Glomerular visceral epithelial cell (primary cell): ENCODE measurements around the gene COL18A1.
"Not testable (repeated sequence)": the region's sequence is repeated elsewhere in the genome, so short reads cannot be mapped to it uniquely, and the experiment has no call there.

ENCODE experiments used
- DNase-seq: peaks from one replicate; pipeline ENCODE4 v3.0.0-alpha.2; 2016; ENCODE audit errors: extremely low spot score

The COL18A1 gene

DNA sequence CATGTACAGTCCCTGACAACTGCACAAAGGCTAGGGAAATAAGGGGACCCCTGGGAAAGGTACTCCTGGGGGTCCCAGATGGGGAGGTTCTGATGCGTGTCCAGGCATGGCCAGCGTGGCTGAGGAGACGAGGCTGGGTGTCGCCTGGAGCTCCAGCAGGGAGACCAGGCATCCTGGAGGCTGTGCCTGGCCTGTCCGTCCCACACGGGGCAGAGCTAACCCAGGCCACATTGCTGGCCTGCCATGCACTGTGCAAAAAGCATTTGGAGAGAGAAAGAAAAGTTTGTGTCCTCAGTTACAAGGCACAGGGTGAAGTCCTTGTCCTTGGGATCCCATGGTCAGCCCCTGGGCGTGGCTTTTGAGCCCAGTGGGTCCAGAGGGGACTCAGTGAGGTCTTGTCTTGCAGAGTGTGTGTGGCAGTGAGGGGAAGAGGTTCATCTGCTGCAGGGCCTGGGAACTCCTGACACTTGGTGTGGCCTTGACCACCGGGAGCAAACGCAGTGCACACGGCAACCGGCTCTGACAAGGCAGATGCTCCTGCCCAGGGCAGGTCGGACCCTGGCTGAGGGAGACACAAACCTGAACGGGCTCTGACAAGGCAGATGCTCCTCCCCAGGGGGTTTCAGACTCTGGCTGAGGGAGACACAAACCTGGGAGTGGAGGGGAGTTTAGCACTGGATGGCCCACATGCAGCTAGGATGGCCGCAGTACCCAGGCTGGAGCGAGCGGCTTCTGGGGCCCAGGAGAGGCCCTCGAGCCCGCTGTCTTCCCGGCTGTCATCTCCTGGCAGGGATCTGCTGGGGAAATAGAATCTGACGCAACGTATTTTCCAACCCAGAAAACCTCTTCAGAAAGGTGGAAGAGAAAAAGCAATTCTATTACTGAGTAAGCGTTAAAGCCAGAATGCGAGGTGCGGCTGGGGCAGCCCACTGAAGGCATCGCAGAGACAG lies 37.3 kb upstream of the COL18A1 start:
- DNase-seq = no peak

DNA sequence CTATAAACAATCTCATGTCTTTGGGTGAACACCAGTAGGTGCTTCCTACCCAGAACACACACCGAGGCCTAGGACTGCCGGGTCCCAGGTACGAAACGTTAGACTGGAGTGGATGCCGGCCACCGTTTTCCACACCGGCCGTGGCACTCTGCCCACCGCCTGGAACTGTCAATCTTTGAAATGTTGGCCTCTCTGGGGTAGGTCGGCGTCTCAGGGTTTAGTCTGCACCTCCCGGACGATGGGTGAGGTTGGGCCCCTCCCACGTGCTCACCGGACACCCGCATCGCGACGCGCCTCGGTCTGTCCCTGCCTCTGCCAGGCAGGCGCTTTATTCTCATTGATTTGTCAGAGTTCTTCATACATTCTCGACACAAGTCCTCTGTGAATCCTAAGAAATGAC lies 35.9 kb upstream of the COL18A1 start:
- not testable (repeated sequence) for DNase-seq

DNA sequence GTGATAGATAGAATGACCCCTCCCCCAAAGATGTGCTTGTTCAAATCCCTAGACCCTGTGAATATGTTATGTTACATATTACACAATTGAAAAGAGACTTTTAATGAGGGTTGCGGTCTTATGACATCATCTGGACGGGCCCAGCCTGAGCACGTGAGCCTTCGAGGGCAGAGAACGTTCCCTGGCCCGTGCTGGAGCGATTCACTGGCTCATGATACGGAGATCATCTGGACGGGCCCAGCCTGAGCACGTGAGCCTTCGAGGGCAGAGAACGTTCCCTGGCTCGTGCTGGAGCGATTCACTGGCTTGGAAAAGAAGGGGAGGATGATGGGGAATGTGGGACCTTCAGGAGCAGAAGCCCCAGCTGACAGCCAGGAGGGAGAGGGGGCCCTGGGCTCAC lies 34.4 kb upstream of the COL18A1 start:
- no peak for DNase-seq

DNA sequence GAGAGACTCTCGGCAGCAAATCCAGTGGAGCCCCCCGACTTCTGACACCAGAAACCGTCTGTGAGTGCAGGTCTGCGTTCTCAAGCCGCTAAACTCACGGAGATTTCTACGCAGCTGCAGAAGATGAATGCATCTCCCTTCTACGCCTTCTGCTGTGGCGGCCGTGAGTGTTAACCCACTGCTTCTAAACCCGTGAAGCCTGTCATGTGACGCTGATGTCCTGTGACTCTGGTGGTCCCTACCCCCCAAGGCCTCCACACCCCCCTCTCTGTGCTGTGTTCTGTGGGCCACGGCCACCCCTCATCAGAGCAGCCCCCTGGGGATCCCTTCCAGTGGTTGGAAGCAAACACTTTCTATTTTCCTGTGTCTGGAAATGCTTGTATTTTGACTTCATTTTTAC lies 33.9 kb upstream of the COL18A1 start:
- DNase-seq = no peak

DNA sequence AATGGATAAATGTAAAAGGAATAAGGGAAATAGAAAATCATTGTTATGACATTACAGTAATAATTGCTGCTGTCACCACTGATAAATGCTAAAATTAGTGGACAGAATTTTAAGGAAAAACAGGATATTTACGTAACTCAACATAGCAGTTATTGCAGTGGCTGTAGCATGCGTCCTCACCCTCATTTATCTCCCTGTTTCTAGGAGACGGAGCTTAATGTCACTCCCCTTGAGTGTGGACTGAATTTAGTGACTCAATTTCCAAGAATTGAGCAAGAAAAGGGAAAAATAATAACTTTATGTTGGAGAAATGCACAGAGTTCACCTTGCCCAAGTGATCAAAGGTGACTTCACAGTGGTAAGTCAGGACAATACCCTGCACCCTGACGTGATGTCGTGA lies 33.3 kb upstream of the COL18A1 start:
- DNase-seq = no peak

DNA sequence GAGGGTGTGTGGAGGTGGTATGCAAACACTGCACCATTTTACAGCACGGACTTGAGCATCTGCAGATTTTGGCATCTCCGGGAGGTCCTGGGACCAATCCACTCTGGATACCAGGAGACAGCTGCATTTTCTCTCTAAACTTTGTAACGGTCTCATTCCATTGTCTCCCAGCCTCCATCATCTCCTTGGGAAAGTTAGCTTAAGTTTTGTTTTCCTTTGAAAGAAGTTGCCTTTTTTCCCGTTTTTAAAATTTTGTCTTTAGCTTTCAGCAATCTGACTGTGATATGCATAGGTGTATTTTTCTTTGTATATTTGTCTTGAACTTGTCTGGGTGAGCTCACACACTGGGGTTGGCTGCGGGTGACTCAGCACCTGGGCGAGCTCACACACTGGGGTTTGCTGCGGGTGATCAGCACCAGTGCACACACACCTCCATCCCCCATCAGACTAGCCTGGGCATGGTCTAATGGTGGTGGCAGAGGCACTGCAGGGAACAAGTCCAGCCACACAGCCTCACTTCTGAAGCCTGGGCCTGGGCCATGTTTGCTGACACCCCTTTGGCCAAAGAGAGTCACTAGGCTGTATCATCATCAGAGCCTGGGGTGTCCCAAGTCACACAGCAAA lies 32.1 kb upstream of the COL18A1 start:
- peak; percentile 90 for DNase-seq

DNA sequence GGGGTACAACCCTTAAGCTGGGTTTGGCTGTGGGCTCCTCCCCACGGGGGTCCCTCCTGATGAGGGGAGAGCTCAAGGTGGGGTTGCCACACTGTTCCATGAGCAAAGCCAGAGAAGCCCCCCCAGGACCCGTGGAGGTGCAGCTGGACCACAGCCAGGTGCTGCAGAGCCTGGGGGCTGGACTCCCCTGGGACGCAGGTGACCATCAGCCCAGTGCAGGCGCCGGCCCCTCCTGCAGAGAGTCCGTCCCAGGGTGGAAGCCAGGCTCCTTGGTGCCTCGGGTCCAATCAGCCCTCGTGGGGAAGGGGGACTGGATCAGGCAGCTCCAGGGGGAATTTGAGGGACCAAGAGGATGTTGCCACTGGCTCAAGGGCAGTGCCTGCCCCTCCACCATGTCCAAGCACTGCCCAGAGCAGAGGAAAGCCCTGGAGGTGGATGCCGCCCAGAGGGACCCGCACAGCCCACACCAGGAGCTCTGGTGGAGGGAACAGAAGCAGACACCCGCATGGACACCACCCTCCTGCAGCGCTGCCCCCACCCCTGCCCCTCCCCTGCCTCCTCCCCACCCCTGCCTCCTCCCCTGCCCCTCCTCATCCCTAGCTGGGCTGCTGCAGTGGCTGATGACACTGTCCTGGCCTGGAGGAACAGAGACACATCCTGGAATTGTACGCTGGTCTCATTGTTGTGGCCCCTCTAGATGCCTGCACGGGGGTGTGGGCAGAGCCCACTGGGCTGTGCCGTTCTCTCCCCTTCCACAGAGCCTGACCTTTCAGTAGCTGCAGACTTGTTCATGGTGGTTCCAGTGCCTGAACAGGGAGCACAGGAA lies 30.8 kb upstream of the COL18A1 start:
- DNase-seq = no peak

DNA sequence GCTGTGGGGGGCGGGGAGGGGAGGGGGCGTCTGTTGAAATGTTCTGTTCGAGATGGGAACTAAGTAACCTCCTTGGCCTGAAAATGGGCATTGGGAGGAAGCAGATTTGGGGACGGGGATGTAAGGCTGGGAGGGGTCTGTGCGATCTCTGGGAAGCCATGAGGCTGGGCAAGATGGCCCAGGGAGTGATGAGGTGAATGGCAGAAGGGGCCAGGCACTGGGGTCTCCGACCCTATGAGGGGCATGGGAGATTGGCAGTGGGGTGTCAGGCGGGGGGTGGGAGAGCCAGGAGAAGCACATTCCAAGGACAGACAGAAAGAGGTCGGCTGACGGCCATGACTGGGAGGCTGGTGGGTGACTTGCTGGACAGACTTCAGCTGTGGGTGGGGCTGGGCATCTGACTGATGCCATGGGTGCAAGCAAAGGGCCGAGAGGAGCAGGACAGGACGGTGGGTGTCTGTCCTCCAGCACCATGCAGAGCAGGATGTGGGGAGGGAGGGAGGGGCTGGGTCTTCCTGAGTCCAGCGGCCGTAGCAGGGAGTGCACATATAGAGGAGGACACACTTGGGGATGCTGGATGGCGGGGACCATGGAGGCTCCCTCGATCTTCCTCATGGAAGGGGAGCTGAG lies 30.0 kb upstream of the COL18A1 start:
- DNase-seq = no peak

DNA sequence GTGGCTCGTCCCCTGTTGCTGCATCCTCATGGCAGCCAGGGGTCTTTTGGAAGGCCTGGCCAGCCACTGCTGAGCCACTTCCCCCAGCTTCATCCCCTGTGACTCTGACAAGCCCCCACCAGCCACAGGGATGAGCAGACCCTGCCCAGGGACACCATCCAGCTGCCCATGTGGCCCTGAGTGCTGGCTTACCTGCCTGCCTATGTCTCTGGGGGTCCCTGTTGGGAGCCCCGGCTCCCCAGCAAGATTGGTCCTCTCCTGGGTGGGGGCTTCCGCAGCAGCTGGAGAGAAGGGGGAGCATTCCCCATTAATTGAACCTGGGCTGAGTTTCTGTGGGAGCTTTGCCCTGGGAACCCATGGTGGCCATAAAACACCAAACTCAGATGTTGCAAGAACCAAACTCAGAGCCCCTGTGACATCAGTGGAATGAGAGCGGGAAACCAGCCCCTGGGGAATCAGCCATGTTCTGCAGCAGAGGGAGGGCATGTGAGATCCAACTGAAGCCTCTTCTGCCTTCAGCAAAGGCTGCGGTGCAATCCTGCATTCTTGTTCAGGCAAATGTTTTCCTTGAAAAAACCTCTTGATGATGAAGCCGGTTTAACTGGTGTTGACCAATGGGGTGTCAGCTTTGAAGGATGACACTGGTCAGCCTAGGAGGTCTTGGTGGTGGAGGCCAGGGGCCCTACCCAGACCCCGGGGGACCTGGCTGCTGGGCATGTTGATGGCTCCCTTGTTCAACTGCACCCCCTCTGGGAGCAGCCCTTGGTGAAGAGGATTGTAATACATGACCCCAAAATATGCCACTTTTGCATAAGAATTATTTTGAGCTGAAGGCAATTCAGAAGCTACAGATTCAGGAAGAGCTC lies 28.3 kb upstream of the COL18A1 start:
- no peak for DNase-seq

DNA sequence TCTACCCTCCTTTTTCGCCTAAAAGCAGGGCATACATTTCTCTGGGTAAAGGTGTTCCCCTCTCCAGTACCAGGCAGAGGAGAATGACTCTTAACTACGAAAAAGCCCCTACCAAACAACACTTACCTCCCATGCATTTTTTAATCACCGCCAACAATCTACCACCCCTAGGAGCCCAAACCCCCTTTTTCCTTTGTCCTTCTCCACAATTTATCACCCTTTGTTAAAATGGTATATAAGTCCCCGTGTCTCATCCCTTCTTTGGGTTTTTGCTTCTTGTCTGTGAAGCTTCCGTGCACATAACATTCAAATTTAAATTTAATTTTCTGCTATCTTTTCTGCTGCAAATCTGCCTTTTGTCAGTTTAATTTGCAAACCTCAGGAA lies 27.6 kb upstream of the COL18A1 start:
- no peak for DNase-seq

DNA sequence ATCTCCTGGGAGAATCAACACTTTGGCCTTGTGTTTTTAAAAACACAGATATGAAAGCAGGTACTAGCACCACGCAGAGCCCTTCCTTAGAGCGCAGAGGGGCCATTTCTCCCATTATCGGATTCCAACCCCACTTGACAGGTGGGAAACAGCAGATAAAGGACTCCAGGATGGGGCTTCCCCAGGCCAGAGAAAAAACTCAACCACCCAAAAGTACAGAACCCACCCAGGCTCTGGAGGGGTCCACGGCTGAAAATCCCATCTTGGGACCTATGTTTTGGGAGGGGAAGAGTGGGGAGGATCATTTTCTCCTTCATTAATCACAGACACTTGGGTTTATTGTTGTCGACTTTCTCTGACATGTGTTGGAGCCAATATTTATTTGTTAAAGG lies 27.1 kb upstream of the COL18A1 start:
- DNase-seq = no peak

DNA sequence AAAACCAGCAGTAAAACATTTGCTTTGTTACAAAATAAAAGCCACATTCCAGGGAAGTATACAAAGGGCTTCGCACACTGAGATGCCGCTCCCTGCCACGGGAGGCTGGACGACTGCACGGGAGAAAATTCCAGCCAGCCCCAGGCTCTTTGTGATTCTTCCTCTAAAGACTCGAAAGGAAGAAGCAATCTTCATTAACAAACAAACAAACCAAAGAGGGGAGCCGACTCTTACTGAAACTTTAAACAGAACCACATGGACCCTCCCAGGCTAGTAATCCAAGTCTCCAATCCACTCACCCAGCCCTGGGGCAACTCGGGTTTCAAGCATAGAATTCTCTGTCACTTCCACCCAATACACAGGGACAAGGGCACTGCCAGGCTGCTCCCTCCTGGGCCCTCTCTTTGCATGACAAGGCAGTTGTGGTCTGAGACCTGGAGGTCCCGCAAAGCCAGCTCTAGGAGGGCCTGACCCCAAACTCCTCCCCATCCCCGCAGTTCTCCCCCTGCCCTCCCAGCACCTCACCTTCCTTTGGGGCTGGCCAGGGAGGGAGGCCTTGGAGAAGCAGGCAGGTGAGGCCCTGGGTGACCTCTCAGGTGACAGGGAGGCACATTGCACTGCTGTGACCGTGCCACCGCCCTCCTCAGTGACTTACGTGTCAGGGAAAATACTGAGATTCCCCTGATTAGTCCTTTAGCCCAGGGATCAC lies 26.6 kb upstream of the COL18A1 start:
- DNase-seq = no peak

DNA sequence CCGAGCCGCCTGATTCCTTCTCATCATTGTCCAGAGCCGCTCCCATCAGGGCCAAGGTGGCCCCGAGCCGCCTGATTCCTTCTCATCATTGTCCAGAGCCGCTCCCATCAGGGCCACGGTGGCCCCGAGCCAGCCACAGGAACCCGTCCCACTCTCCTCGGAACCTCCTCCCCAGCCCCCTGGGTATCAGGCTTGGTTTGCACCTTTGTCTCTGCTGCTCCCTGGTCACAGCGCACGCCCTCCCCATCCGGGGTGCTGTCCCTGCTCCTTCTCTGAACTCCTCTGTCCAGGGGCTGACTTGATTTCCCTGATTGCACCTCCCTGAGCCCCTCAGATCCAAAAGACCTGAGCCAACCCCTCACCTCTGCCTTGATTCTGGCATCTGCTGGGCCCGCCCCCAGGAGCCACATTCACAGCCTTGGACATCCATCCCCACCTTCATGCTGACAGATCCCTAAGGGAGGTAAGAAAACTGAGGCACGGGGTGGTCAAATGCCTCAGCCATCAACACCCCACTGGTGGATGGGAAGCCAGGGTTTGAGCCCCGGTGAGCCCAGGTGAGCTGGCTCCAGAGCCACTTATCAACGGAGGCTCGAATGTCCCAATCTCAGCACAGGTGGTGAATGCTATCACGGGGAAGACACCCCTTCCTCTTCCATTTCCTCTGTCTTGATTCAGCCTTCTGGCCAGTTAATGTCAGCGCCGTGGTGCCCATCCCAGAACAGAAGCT lies 25.6 kb upstream of the COL18A1 start:
- no peak for DNase-seq

DNA sequence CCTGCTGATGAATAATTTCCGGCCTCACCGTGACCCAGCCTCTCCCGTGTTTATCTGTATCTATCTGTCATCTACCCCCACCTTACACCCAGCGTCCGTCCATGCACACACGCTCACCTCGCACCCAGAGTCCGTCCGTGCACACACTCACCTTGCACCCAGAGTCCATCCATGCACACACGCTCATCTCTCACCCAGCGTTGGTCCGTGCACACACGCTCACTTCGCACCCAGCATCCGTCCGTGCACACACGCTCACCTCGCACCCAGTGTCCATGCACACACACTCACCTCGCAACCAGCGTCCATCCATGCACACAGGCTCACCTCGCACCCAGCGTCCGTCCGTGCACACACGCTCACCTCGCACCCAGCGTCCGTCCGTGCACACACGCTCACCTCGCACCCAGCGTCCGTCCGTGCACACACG lies 25.0 kb upstream of the COL18A1 start:
- no peak for DNase-seq

DNA sequence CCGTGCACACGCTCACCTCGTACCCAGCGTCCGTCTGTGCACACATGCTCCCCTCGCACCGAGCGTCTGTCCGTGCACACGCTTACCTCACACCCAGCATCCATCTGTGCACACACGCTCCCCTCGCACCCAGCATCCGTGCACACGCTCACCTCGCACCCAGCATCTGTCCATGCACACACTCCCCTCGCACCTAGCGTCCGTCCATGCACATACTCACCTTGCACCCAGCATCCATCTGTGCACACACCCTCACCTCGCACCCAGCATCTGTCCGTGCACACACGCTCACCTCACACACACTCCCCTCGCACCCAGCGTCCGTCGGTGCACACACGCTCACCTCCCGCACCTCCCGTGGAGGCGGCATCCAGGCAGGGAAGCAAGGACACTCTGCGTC lies 24.4 kb upstream of the COL18A1 start:
- no peak for DNase-seq

DNA sequence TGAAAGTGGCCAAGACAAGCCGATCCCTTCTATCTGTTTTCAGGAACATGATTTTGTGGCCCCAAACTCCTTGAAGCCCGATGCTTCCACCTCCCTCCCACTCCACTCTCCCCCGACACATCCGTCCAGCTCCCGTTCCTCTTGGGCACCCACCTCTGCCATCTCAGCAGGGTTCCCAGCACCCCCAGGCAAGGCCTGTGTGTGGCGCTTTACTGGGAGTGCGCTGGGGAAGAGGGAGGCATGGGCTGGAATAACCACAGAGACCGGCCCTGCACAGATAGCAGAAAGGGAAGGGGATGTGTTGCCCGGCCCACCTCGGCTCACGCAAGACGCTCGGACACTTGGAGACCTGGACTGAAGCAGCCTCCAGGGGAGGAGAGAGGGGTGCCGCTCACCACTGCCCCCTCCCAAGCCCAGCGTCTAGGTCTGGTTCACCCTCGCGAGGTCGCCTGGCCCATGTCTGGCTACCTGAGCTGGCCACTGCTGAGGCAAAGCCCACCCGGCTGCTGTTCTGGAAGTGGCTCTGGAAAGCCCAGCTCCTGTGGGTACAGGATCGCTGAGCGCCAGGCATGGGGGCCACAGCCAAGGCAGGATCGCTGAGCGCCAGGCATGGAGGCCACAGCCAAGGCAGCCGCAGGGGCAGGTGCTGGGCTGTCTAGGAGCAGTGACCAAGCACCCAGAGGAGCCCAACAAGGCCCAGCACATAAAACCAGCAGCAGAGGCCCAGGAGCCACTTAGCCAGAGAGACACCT lies 23.8 kb upstream of the COL18A1 start:
- no peak for DNase-seq

DNA sequence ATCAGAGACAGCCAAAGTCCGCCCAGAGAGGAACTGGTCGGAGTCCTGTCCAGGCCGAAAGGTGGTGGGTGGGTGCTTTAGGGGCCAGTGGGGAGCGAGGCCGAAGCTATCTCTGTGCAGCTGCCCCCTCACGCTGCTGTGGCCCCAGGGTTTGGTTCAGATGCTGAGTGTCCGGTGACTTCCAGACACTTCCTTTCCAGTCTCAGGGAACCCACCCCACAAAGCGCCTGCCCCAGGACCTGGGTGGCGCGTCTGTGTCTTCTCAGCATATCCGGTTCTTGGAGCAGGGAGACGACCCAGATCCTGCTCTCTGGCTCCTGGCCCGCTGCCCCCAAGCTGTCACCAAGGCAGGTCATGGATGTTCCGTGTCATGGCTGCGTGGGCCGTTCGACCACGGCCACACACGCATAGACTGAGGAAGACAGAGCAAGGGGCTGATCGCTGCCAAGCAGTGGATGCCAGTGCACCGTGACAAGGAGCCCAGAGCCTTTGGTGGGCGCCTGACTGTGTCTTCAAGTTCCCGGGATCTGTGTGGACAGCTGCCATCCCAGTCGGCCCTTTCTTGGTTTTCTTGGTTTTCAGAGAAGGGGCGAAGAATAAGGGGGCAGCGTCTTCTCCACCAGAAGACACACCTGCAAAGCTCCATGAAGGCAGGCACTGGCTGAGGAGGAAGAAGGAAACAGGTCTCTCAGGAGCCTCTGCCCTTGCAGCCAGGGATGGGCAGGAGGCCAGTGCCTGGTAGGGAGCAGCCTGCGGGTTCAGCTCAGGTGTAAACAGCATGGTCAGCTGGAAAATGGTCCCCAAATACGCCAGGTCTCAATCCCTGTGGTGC lies 22.9 kb upstream of the COL18A1 start:
- DNase-seq = no peak

DNA sequence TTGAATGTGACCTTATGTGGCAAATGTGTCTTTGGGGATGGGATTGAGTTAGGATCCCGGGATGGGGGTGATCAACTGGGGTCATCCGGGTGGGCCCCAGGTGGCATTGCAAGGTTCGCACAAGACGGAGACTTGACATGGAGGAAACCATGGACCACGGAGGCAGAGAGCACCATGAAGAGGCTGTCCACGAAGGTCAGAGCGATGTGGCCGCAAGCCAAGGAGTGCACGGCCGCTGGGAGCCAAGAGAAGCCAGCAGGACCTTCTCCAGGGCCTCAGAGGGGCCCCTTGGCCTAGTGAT lies 22.3 kb upstream of the COL18A1 start:
- no peak for DNase-seq
